ENCODE results near the gene CRYBA2. TPM values are rescaled to one million over a fixed set of nuclear protein-coding genes. Genes with fewer than 3 reads are reported as not detected.

The CRYBA2 gene
- total RNA-seq, 1 experiment from 2014 or later, result not detected

DNA sequence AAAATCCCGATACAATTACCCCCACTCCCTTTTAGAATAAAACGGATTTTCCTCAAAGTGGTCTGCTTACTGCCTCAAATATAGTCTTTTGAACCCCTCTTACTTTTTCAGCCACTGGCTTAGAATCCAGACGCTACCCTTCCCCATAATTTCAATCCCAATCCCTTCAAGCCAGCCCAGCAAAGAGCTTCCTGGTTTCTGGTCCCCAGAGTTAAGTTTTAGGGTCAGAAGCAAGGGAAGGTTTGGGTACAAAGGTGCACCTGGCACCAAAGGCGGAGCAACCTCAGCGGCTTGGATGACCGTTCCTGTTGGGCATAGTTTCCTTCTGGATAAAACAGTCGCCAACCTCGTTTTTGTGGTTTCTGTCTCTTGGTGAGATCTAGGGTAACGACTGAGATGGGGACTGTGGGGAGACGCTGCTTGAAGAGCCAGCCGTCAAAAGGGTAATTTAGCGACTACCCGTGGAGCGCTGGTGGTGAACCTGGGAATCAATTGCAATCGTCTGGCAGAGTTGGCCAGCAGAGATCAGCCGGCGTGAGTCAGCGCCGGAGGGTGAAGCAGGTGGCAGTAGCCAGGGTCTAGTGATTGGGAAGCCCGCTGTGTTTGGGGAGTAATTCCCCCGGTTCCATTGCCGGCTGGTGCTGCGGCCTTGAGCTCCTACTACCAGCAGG, 9.8 kb downstream of the CRYBA2 start:
- no peak overlapping the region for H3K27ac ChIP-seq (ENCODE audit: low read length)
- H3K4me1 ChIP-seq (ENCODE audit: control insufficient read depth, insufficient read depth, low read length), result peaks cover 12% of the 10 kb centered on the region
- no peak overlapping the region; a peak in 1 of 4 replicates for H3K4me3 ChIP-seq (ENCODE audit: low read depth in 2 of 2, low read length in 2 of 2)
- no TSS peak for BruUV-seq (replicated peaks)
- TF ChIP-seq SIN3A (IDR thresholded peaks at IDR 0.05; ENCODE audit: borderline replicate concordance, insufficient read depth, low read depth, low read length) (no peak), POLR2AphosphoS5 (IDR thresholded peaks at IDR 0.05; ENCODE audit: low read depth, low read length) (no peak), TCF7L2 (IDR thresholded peaks at IDR 0.05; ENCODE audit: low read depth, low read length) (no peak)
- TF ChIP-seq, protein P1, sequence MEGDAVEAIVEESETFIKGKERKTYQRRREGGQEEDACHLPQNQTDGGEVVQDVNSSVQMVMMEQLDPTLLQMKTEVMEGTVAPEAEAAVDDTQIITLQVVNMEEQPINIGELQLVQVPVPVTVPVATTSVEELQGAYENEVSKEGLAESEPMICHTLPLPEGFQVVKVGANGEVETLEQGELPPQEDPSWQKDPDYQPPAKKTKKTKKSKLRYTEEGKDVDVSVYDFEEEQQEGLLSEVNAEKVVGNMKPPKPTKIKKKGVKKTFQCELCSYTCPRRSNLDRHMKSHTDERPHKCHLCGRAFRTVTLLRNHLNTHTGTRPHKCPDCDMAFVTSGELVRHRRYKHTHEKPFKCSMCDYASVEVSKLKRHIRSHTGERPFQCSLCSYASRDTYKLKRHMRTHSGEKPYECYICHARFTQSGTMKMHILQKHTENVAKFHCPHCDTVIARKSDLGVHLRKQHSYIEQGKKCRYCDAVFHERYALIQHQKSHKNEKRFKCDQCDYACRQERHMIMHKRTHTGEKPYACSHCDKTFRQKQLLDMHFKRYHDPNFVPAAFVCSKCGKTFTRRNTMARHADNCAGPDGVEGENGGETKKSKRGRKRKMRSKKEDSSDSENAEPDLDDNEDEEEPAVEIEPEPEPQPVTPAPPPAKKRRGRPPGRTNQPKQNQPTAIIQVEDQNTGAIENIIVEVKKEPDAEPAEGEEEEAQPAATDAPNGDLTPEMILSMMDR (IDR thresholded peaks at IDR 0.05), result no peak
- TF ChIP-seq, protein P2, sequence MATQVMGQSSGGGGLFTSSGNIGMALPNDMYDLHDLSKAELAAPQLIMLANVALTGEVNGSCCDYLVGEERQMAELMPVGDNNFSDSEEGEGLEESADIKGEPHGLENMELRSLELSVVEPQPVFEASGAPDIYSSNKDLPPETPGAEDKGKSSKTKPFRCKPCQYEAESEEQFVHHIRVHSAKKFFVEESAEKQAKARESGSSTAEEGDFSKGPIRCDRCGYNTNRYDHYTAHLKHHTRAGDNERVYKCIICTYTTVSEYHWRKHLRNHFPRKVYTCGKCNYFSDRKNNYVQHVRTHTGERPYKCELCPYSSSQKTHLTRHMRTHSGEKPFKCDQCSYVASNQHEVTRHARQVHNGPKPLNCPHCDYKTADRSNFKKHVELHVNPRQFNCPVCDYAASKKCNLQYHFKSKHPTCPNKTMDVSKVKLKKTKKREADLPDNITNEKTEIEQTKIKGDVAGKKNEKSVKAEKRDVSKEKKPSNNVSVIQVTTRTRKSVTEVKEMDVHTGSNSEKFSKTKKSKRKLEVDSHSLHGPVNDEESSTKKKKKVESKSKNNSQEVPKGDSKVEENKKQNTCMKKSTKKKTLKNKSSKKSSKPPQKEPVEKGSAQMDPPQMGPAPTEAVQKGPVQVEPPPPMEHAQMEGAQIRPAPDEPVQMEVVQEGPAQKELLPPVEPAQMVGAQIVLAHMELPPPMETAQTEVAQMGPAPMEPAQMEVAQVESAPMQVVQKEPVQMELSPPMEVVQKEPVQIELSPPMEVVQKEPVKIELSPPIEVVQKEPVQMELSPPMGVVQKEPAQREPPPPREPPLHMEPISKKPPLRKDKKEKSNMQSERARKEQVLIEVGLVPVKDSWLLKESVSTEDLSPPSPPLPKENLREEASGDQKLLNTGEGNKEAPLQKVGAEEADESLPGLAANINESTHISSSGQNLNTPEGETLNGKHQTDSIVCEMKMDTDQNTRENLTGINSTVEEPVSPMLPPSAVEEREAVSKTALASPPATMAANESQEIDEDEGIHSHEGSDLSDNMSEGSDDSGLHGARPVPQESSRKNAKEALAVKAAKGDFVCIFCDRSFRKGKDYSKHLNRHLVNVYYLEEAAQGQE (IDR thresholded peaks at IDR 0.05; ENCODE audit: insufficient read depth in 1 of 2, low read depth in 2 of 2, low read length in 1 of 2), result no peak
- ChIA-PET CTCF (no interaction called here), POLR2A (no interaction called here)
- H3K9me3 ChIP-seq (ENCODE audit: control insufficient read depth, insufficient read depth, low read depth, low read length), result no peaks in the 10 kb centered on the region
- ATAC-seq (no peak), DNase-seq (ENCODE audit: low read depth, low spot score) (no peak)
- peaks cover 18% of the 10 kb centered on the region; the same call in 1 of the 2 replicates for H3K27me3 ChIP-seq (ENCODE audit: control insufficient read depth, insufficient read depth, low read length)
- no peaks in the 10 kb centered on the region for H3K36me3 ChIP-seq (ENCODE audit: control insufficient read depth, insufficient read depth, low read length)
- in situ Hi-C loops (cut with HindIII; ENCODE audit: low pct_unique_long_range_greater_than_20kb, low sequenced_read_pairs), result no loop called here
- intact Hi-C loops (cut with micrococcal nuclease; ENCODE audit: unreplicated experiment), result loop anchor here (5.0 kb wide), 1 partner anchor 131 kb away; no protein-coding TSS in a partner anchor

DNA sequence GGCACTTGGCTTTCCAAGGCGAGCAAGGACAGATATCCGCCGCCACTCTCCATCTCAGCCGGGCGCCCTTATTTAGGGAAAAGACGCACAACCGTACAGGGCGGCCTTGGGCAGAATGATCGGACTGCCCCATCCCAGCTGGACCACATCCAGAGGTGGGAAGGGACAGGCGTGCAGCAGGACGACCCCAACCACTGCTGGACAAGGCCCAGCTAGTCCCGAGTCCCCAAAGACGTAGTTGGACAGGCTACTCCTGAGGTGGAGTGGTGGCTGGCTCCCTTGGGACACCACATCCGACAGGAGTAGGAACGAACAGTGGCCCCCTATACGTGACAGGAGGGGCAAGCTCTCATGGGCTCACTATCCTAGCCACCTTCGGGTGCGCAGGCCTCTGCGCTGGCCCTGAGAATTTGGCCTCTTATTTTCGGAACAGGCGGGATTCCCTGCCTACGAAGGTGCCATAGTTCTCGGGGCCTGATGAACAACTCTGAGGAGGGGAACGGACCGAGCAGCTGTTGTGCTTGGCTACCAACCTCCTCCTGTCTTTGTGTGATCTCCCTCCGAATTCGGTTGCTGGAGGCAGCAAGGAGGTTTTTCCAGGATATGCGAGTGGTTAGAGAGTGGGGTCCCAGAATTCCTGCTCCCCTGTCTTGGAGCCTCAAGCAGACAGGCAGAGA, 10.5 kb downstream of the CRYBA2 start:
- intact Hi-C loops (cut with micrococcal nuclease; ENCODE audit: unreplicated experiment), result loop anchor here (5.0 kb wide), 1 partner anchor 130 kb away; no protein-coding TSS in a partner anchor
- H3K27me3 ChIP-seq (ENCODE audit: control insufficient read depth, insufficient read depth, low read length), result peaks cover 18% of the 10 kb centered on the region; the same call in 1 of the 2 replicates

More for the DNA sequence above, 10.5 kb downstream of the CRYBA2 start:
- H3K27ac ChIP-seq (ENCODE audit: low read length), result no peak overlapping the region
- ATAC-seq (no peak), DNase-seq (ENCODE audit: low read depth, low spot score) (no peak)
- CTCF ChIA-PET, result no interaction called here
- POLR2A ChIA-PET, result no interaction called here
- in situ Hi-C loops (cut with HindIII; ENCODE audit: low pct_unique_long_range_greater_than_20kb, low sequenced_read_pairs), result no loop called here
- no peaks in the 10 kb centered on the region for H3K9me3 ChIP-seq (ENCODE audit: control insufficient read depth, insufficient read depth, low read depth, low read length)
- TF ChIP-seq, protein P1 (IDR thresholded peaks at IDR 0.05), result no peak
- TF ChIP-seq POLR2AphosphoS5 (IDR thresholded peaks at IDR 0.05; ENCODE audit: low read depth, low read length), result no peak
- TF ChIP-seq, protein P2 (IDR thresholded peaks at IDR 0.05; ENCODE audit: insufficient read depth in 1 of 2, low read depth in 2 of 2, low read length in 1 of 2), result no peak
- BruUV-seq (replicated peaks), result no TSS peak
- H3K4me1 ChIP-seq (ENCODE audit: control insufficient read depth, insufficient read depth, low read length), result peaks cover 12% of the 10 kb centered on the region
- H3K36me3 ChIP-seq (ENCODE audit: control insufficient read depth, insufficient read depth, low read length), result no peaks in the 10 kb centered on the region
- H3K4me3 ChIP-seq (ENCODE audit: low read depth in 2 of 2, low read length in 2 of 2), result no peak overlapping the region
